ENCODE data around the gene GLCE.
"Not testable (repeated sequence)": the region's sequence is repeated elsewhere in the genome, so short reads cannot be mapped to it uniquely, and the experiment has no call there.

Gene GLCE

GRCh38 chr15:69161079-69161877 lies 843 bp downstream of the GLCE start:
- no peak for DNase-seq (ENCODE audit: low read depth)

- DNase-seq (ENCODE audit: low read depth), result no peak
These were observed 1.4 kb downstream of the GLCE start for GRCh38 chr15:69161878-69162213.

GRCh38 chr15:69163141-69163669 lies 2.8 kb downstream of the GLCE start:
- DNase-seq (ENCODE audit: low read depth), result no peak

GRCh38 chr15:69164807-69165636 lies 4.6 kb downstream of the GLCE start:
- DNase-seq (ENCODE audit: low read depth), result no peak

DNA sequence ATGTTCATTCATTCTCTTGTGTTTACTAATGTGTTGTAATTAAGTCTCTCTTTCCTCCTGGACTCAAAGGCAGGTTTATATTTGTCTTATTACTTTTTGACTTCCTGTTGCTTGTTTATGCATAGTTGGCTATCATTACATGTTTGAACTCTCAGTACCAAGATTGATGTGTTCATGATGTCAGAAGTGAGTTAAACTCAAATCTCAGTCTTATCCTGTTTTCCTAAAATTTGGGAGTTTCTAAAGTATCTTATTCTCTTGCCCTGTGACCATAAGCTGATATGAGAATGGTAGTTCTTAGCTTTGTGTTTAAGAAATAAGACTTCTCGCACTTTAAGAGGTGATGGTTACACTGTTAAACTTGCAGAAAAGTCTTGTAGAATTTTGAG lies 5.2 kb downstream of the GLCE start:
- DNase-seq (ENCODE audit: low read depth), result no peak

DNA sequence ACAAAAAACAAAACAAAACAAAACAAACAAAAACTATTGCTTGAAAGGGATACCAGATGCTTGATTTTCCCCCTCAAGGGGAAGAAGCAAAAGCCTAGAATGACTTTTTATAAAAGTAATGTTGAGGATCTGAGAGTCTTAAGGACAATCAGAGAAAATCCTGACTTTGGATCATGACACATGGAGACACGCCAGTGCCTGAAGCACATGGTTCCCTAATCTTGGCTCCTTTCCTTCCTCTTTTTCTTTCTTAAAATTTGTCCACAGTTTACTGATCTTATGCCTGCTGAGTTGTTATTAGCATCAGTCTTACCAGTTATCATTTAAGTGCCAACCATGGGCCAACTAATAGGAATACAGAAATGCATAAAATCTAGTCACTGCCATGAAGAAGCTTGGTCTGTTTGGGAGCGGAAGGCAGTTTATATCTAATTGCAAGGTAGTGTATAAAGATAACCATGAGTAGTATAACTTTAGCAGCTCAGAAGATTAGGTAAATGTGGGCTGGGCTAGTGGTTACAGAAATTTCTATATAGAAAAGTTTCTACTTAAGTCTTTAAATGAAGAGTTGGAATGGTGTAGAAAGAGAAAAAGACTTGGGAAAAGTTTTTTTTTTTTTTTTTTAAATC lies 6.9 kb downstream of the GLCE start:
- no peak for DNase-seq (ENCODE audit: low read depth)

GRCh38 chr15:69168361-69168760 lies 7.9 kb downstream of the GLCE start:
- DNase-seq (ENCODE audit: low read depth), result not testable (repeated sequence)

DNA sequence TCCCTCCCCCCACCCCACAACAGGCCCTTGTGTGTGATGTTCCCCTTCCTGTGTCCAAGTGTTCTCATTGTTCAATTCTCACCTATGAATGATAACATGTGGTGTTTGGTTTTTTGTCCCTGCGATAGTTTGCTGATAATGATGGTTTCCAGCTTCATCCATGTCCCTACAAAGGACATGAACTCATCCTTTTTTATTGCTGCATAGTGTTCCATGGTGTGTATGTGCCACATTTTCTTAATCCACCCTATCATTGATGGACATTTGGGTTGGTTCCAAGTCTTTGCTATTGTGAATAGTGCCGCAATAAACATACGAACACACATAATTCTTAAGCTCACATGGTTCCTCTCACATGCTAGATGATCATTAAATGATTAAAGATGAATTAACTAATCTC lies 9.1 kb downstream of the GLCE start:
- DNase-seq (ENCODE audit: low read depth), result not testable (repeated sequence)

GRCh38 chr15:69170597-69170996 lies 10.2 kb downstream of the GLCE start:
- no peak for DNase-seq (ENCODE audit: low read depth)

GRCh38 chr15:69172847-69173246 lies 12.4 kb downstream of the GLCE start:
- no peak for DNase-seq (ENCODE audit: low read depth)

GRCh38 chr15:69175536-69175935 lies 15.1 kb downstream of the GLCE start:
- no peak for DNase-seq (ENCODE audit: low read depth)

DNA sequence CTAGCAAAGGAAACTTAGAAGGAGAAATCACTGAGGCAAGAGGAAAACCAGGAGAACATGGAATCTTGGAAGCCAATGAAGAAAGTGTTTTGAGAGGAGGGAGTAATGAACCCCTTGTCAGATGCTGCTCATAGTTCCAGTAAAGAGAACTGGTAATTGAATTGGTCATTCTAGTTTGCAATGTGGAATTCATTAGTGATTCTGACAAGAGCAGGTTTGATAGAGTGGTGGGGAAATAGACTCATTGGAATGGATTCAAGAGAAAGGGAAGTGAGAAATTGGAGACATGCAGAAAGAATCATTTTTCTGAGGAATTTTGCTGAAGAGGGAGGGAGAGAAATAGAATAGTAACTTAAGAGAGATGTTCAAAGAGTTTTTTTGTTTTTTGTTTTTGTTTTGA lies 21.0 kb downstream of the GLCE start:
- DNase-seq (ENCODE audit: low read depth), result no peak

DNA sequence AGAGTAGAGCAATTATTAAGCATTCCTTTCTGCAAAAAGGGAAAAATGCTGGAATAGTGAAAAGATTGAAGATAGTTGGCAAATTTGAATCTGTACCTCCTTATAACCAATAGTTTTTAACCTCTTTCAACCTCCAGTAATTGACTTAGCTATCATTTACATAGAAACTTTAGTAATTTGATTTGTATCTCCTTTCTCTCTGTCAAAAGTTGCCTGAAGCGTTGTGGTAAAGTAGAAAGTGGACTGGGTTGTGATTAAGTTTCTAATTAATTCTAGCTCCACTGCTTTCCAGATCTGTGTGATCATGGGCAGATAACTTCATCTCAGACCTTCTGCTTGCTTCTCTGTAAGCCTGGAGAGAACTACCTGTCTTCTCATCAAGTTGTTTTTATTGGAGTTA lies 24.8 kb downstream of the GLCE start:
- DNase-seq (ENCODE audit: low read depth), result no peak

- DNase-seq (ENCODE audit: low read depth), result no peak
These were observed 25.3 kb downstream of the GLCE start for GRCh38 chr15:69185706-69186105.

DNA sequence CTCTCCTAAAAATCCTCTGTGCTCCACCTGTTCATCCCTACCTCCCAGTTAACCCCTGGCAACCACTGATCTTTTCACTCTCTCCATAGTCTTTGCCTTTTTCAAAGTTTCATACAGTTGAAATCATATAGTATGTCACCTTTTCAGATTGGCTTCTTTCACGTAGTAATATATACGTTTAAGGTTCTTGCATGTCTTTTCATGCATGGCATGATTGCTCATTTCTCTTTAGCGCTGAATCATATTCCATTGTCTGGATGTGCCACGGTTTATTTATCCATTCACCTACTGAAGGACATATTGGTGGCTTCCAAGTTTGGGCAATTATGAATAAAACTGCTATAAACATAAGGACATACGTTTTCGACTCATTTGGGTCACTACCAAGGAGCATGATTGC lies 28.7 kb downstream of the GLCE start:
- DNase-seq (ENCODE audit: low read depth), result no peak

- DNase-seq (ENCODE audit: low read depth), result no peak
These were observed 29.7 kb downstream of the GLCE start for GRCh38 chr15:69190091-69190490.

DNA sequence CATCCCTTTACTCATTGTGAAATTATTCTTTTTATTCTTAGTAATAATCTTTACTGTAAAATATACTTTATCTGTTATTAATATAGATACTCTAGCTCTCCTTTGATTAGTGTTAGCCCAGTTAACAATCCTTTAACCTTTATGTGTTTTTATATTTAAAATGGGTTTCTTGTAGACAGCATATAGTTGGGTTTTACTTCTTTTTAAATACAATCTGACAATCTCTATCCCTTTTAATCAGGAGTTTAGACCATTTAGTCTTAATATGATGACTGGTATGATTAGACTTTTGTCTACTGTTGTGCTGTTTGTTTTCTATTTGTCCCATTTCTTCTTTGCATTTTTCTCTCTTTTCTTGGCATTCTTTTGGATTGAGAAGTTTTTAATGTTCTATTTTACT lies 30.1 kb downstream of the GLCE start:
- DNase-seq (ENCODE audit: low read depth), result no peak

DNA sequence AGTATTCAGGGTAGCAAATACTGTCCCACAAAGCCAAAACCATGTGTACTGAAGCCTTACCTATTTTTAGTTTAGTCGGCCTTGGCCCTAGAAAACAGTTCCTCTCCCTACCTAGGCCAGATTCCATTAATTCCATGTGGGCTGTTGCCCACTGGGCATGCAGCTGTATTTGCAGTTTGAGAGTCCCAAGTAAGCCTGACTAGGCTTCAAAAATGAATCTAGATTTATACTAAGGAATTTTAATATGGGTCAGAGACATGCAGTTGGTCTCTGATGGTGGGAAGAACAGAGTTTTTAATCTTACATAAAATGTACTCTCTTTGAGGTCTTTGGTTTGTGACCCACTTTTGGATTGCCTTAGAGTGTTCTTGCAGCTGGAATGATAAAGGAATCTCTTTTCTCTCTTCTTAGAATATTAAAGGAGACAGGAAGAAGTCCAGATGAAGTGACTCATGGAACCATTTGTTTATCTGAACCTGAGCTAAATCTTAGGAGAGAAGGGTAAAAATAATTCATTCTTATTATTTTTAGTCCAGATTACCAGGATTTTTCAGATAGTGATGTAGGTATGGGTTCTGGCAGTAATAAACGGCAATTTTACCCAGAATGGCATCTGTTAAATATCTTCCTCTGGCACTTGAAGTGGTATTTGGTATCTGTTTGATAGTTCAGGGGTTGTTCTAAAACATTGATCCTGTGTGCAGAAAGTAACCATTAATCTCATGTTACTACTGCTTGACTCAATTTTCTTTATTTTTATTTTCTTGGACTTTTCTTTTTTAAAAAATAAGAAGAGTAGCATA lies 33.8 kb downstream of the GLCE start:
- DNase-seq (ENCODE audit: low read depth), result peak; percentile 19

GRCh38 chr15:69194854-69195253 lies 34.4 kb downstream of the GLCE start:
- DNase-seq (ENCODE audit: low read depth), result no peak

GRCh38 chr15:69200832-69201745 lies 40.7 kb downstream of the GLCE start:
- DNase-seq (ENCODE audit: low read depth), result no peak

- no peak for DNase-seq (ENCODE audit: low read depth)
These were observed 45.6 kb downstream of the GLCE start for GRCh38 chr15:69206079-69206478.

All from non-pigmented ciliary epithelial cell (primary cell).